HEK293 (cell line): Measurements from ENCODE around the gene SIRPB2.

Source experiments
- GLI2 ChIP-seq: fragments of 450-650 bp; formaldehyde crosslinking; IDR thresholded peaks from 2 replicates; pipeline ENCODE4; 2017; ENCODE audit warnings: missing biosample characterization, missing genetic modification characterization, low read depth, borderline replicate concordance
- GLIS2 ChIP-seq: fragments of 450-650 bp; formaldehyde crosslinking; IDR thresholded peaks from 2 replicates; pipeline ENCODE4 v1.5.1; 2016; ENCODE audit warnings: missing biosample characterization, missing genetic modification characterization
- HOXD13 ChIP-seq: sonication (generic); formaldehyde crosslinking; IDR thresholded peaks from 2 replicates; pipeline ENCODE4 v1.8.0; 2022; ENCODE audit warnings: missing genetic modification reagents, borderline replicate concordance
- KLF16 ChIP-seq: fragments of 450-650 bp; formaldehyde crosslinking; IDR thresholded peaks from 2 replicates; pipeline ENCODE4 v1.5.1; 2017; ENCODE audit warnings: missing biosample characterization, missing genetic modification characterization
- KLF8 ChIP-seq: fragments of 450-650 bp; formaldehyde crosslinking; IDR thresholded peaks from 2 replicates; pipeline ENCODE4 v1.5.1; 2016; ENCODE audit warnings: missing biosample characterization, missing genetic modification characterization
- MYNN ChIP-seq: fragments of 450-650 bp; formaldehyde crosslinking; IDR thresholded peaks from 2 replicates; pipeline ENCODE4 v1.5.1; 2016; ENCODE audit warnings: missing biosample characterization, missing genetic modification characterization, borderline replicate concordance
- PRDM10 ChIP-seq: fragments of 450-650 bp; formaldehyde crosslinking; IDR thresholded peaks from 2 replicates; pipeline ENCODE4 v1.5.1; 2016; ENCODE audit warnings: missing biosample characterization, missing genetic modification characterization
- RBAK ChIP-seq: fragments of 450-650 bp; formaldehyde crosslinking; IDR thresholded peaks from 2 replicates; pipeline ENCODE4 v1.5.1; 2016; ENCODE audit warnings: missing biosample characterization, missing genetic modification characterization
- REPIN1 ChIP-seq: fragments of 450-650 bp; formaldehyde crosslinking; IDR thresholded peaks from 2 replicates; pipeline ENCODE4 v1.5.1; 2017; ENCODE audit warnings: missing biosample characterization, missing genetic modification characterization, low read depth
- SALL2 ChIP-seq: fragments of 450-650 bp; formaldehyde crosslinking; IDR thresholded peaks from 2 replicates; pipeline ENCODE4 v1.5.0; 2017; ENCODE audit warnings: missing biosample characterization, mild to moderate bottlenecking, missing genetic modification characterization, borderline replicate concordance
- TCF7L2 ChIP-seq: IDR thresholded peaks from 2 replicates; pipeline ENCODE4 v1.6.1; 2011; ENCODE audit warnings: low read depth, mild to moderate bottlenecking, inconsistent platforms, low read length, moderate library complexity, borderline replicate concordance
- TRIM28 ChIP-seq: IDR thresholded peaks from 2 replicates; pipeline ENCODE4 v1.6.1; 2011; ENCODE audit warnings: low read length, control low read depth, borderline replicate concordance
- YY2 ChIP-seq: fragments of 450-650 bp; formaldehyde crosslinking; IDR thresholded peaks from 2 replicates; pipeline ENCODE4 v1.5.1; 2016; ENCODE audit warnings: missing biosample characterization, missing genetic modification characterization
- ZBTB8A ChIP-seq: fragments of 450-650 bp; formaldehyde crosslinking; IDR thresholded peaks from 2 replicates; pipeline ENCODE4 v1.5.1; 2016; ENCODE audit warnings: missing biosample characterization, missing genetic modification characterization
- ZEB2 ChIP-seq: fragments of 450-650 bp; formaldehyde crosslinking; IDR thresholded peaks from 2 replicates; pipeline ENCODE4 v1.5.1; 2016; ENCODE audit warnings: missing biosample characterization, missing genetic modification characterization
- ZFP37 ChIP-seq: fragments of 450-650 bp; formaldehyde crosslinking; IDR thresholded peaks from 2 replicates; pipeline ENCODE4 v1.5.1; 2016; ENCODE audit warnings: missing biosample characterization, missing genetic modification characterization
- ZNF155 ChIP-seq: fragments of 450-650 bp; formaldehyde crosslinking; IDR thresholded peaks from 2 replicates; pipeline ENCODE4 v1.5.1; 2016; ENCODE audit warnings: missing biosample characterization, missing genetic modification characterization
- ZNF16 ChIP-seq: fragments of 450-650 bp; formaldehyde crosslinking; IDR thresholded peaks from 2 replicates; pipeline ENCODE4 v1.5.1; 2016; ENCODE audit warnings: low read depth, missing biosample characterization, missing genetic modification characterization
- ZNF23 ChIP-seq: fragments of 450-650 bp; formaldehyde crosslinking; IDR thresholded peaks from 2 replicates; pipeline ENCODE4 v1.5.1; 2016; ENCODE audit warnings: missing biosample characterization, missing genetic modification characterization, borderline replicate concordance
- ZNF292 ChIP-seq: fragments of 450-650 bp; formaldehyde crosslinking; IDR thresholded peaks from 2 replicates; pipeline ENCODE4 v1.5.1; 2016; ENCODE audit warnings: low read depth, missing biosample characterization, missing genetic modification characterization, borderline replicate concordance
- ZNF302 ChIP-seq: fragments of 450-650 bp; formaldehyde crosslinking; IDR thresholded peaks from 2 replicates; pipeline ENCODE4 v1.5.1; 2016; ENCODE audit warnings: missing biosample characterization, missing genetic modification characterization, low read depth
- ZNF341 ChIP-seq: fragments of 450-650 bp; formaldehyde crosslinking; IDR thresholded peaks from 2 replicates; pipeline ENCODE4; 2016; ENCODE audit warnings: low read depth, missing biosample characterization, missing genetic modification characterization
- ZNF391 ChIP-seq: fragments of 450-650 bp; formaldehyde crosslinking; IDR thresholded peaks from 2 replicates; pipeline ENCODE4 v1.5.1; 2016; ENCODE audit warnings: low read depth, missing biosample characterization, missing genetic modification characterization, borderline replicate concordance
- ZNF416 ChIP-seq: fragments of 450-650 bp; formaldehyde crosslinking; IDR thresholded peaks from 2 replicates; pipeline ENCODE4 v1.5.1; 2016; ENCODE audit warnings: missing biosample characterization, missing genetic modification characterization
- ZNF423 ChIP-seq: fragments of 450-650 bp; formaldehyde crosslinking; IDR thresholded peaks from 2 replicates; pipeline ENCODE4 v1.5.1; 2016; ENCODE audit warnings: missing biosample characterization, missing genetic modification characterization
- ZNF473 ChIP-seq: fragments of 450-650 bp; formaldehyde crosslinking; IDR thresholded peaks from 2 replicates; pipeline ENCODE4 v1.5.1; 2017; ENCODE audit warnings: missing biosample characterization, missing genetic modification characterization
- ZNF560 ChIP-seq: fragments of 450-650 bp; formaldehyde crosslinking; IDR thresholded peaks from 2 replicates; pipeline ENCODE4 v1.5.1; 2017; ENCODE audit warnings: missing biosample characterization, missing genetic modification characterization, borderline replicate concordance
- ZNF561 ChIP-seq: fragments of 450-650 bp; IDR thresholded peaks from 2 replicates; pipeline ENCODE4 v1.5.1; 2018; ENCODE audit warnings: missing biosample characterization, missing genetic modification characterization, borderline replicate concordance
- ZNF624 ChIP-seq: fragments of 450-650 bp; formaldehyde crosslinking; IDR thresholded peaks from 2 replicates; pipeline ENCODE4 v1.5.1; 2017; ENCODE audit warnings: missing biosample characterization, missing genetic modification characterization
- ZNF701 ChIP-seq: fragments of 450-650 bp; formaldehyde crosslinking; IDR thresholded peaks from 2 replicates; pipeline ENCODE4 v1.5.1; 2016; ENCODE audit warnings: missing biosample characterization, missing genetic modification characterization
- ZNF843 ChIP-seq: fragments of 450-650 bp; formaldehyde crosslinking; IDR thresholded peaks from 2 replicates; pipeline ENCODE4 v1.5.1; 2016; ENCODE audit warnings: missing biosample characterization, missing genetic modification characterization
- TF ChIP-seq, protein P1 (sequence below): fragments of 450-650 bp; formaldehyde crosslinking; IDR thresholded peaks from 2 replicates; pipeline ENCODE4 v1.5.1; 2017; ENCODE audit warnings: missing biosample characterization, missing genetic modification characterization
- TF ChIP-seq, protein P2 (sequence below): fragments of 450-650 bp; formaldehyde crosslinking; IDR thresholded peaks from 2 replicates; pipeline ENCODE4 v1.5.1; 2017; ENCODE audit warnings: missing biosample characterization, missing genetic modification characterization

SIRPB2 gene

DNA sequence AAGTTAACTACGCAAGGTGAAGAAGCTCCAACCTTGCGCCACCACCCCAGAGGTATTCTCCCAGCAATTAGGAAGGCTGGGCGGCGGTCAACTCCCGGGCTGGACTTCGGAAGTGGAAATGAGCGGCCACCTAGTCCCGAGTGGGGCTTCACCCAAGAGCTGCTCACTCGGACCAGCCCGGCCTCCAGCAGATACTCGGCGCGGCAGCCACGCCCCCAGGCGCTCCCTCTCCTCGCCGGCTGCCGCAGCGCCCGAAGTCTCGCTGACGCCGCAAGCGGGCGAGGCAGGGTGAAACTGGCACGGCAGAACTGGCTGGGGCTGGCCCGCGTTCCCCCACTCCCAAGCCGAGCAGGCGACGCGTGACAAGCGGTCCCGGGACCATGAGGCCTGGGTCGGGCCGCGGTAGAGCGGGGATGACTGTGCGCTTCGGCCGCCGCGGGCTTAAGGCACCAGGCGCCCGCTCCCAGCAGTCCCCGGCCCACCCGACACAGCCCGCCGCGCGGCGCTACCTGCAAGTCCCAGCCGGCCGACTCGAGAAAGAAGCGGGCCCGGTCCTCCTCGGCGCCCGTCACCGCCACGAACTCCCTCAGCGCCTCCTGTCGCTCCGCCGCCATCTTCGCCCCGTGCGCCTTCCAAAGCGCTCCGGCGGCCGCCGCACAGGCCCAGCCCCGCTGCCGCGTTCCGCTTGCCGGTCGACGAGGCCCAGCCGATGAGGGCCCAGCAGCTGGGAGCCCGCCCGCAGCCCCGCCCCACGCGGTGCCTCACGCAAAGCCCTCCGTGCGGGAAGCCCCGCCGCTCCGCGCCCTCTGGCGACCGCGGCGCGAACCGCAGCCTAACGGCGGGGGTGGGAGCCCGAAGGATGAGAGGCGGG lies 24.8 kb downstream of the SIRPB2 start, which contains the start of gene NSFL1C (continued):
- TF ChIP-seq ZNF292 (tag by site-specific recombination) (no peak), ZNF624 (no peak), KLF8 (tag by site-specific recombination) (peak; percentile 90; the same call in 1 of the 2 replicates), GLIS2 (tag by site-specific recombination) (peak; percentile 48), ZNF155 (no peak), KLF16 (tag by site-specific recombination) (no peak; the same call in none of the 2 replicates), ZNF561 (peak; percentile 97), GLI2 (tag by site-specific recombination) (no peak), MYNN (tag by site-specific recombination) (no peak), ZNF473 (tag by site-specific recombination) (no peak), ZNF843 (no peak; the same call in 1 of the 2 replicates), ZNF391 (peak; percentile 76; the same call in 1 of the 2 replicates), TRIM28 (no peak), YY2 (tag by site-specific recombination) (peak; percentile 98), RBAK (tag by site-specific recombination) (no peak), ZNF416 (tag by site-specific recombination) (no peak), ZEB2 (tag by site-specific recombination) (no peak), ZNF560 (no peak), ZNF423 (tag by site-specific recombination) (no peak), ZNF23 (tag by site-specific recombination) (no peak), ZNF16 (no peak), REPIN1 (tag by site-specific recombination) (peak; percentile 69; the same call in 1 of the 2 replicates), SALL2 (no peak), ZBTB8A (tag by site-specific recombination) (peak; percentile 75), ZNF302 (tag by site-specific recombination) (no peak), ZNF701 (tag by site-specific recombination) (no peak), PRDM10 (tag by site-specific recombination) (0 out of 2 replicates have a peak, but pooled peaks have one; percentile 17), HOXD13 (CRISPR knock-in tag) (no peak), ZFP37 (tag by site-specific recombination) (peak; percentile 58; the same call in 1 of the 2 replicates), ZNF341 (tag by site-specific recombination) (no peak), TCF7L2 (no peak)
- TF ChIP-seq, protein P1, sequence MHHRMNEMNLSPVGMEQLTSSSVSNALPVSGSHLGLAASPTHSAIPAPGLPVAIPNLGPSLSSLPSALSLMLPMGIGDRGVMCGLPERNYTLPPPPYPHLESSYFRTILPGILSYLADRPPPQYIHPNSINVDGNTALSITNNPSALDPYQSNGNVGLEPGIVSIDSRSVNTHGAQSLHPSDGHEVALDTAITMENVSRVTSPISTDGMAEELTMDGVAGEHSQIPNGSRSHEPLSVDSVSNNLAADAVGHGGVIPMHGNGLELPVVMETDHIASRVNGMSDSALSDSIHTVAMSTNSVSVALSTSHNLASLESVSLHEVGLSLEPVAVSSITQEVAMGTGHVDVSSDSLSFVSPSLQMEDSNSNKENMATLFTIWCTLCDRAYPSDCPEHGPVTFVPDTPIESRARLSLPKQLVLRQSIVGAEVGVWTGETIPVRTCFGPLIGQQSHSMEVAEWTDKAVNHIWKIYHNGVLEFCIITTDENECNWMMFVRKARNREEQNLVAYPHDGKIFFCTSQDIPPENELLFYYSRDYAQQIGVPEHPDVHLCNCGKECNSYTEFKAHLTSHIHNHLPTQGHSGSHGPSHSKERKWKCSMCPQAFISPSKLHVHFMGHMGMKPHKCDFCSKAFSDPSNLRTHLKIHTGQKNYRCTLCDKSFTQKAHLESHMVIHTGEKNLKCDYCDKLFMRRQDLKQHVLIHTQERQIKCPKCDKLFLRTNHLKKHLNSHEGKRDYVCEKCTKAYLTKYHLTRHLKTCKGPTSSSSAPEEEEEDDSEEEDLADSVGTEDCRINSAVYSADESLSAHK (tag by site-specific recombination) = no peak
- TF ChIP-seq, protein P2, sequence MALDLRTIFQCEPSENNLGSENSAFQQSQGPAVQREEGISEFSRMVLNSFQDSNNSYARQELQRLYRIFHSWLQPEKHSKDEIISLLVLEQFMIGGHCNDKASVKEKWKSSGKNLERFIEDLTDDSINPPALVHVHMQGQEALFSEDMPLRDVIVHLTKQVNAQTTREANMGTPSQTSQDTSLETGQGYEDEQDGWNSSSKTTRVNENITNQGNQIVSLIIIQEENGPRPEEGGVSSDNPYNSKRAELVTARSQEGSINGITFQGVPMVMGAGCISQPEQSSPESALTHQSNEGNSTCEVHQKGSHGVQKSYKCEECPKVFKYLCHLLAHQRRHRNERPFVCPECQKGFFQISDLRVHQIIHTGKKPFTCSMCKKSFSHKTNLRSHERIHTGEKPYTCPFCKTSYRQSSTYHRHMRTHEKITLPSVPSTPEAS = 0 out of 2 replicates have a peak, but pooled peaks have one; percentile 10
